ENCODE data around the gene CNTNAP2. TPM values are rescaled to one million over a fixed set of nuclear protein-coding genes. Genes with fewer than 3 reads are reported as not detected.

CNTNAP2 gene
- total RNA-seq, 1 donor from 2014 or later = 4.2 TPM

DNA sequence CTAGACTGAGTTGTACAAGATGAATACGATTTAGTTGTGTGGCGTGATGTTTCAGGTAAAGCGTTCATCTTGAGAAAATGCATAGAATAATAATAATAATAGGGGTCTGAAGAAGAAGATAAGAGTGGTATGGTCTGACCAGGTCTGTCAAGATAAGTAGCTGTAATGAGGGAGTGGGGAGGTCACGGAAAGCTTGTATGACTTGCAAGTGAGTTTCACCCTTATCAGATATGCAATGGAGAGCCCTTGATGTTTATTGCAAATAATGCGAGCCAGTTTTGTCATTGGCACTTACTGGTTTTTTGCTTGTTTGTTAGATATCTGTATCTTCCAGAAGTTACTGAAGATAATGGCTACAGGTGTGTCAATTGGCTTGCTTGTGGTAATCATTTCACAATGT is 611.5 kb downstream of the CNTNAP2 start:
- no peaks in the 10 kb centered on the region for H3K36me3 Mint-ChIP-seq
- peaks cover 9% of the 10 kb centered on the region for H3K27me3 Mint-ChIP-seq (ENCODE audit: low read depth)
- H3K27ac Mint-ChIP-seq = no peak overlapping the region
- no peak for DNase-seq (ENCODE audit: low spot score in 2 of 2, unreplicated experiment in 2 of 2)
- H3K9me3 Mint-ChIP-seq = no peaks in the 10 kb centered on the region
- TF ChIP-seq, protein P1, sequence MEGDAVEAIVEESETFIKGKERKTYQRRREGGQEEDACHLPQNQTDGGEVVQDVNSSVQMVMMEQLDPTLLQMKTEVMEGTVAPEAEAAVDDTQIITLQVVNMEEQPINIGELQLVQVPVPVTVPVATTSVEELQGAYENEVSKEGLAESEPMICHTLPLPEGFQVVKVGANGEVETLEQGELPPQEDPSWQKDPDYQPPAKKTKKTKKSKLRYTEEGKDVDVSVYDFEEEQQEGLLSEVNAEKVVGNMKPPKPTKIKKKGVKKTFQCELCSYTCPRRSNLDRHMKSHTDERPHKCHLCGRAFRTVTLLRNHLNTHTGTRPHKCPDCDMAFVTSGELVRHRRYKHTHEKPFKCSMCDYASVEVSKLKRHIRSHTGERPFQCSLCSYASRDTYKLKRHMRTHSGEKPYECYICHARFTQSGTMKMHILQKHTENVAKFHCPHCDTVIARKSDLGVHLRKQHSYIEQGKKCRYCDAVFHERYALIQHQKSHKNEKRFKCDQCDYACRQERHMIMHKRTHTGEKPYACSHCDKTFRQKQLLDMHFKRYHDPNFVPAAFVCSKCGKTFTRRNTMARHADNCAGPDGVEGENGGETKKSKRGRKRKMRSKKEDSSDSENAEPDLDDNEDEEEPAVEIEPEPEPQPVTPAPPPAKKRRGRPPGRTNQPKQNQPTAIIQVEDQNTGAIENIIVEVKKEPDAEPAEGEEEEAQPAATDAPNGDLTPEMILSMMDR (IDR thresholded peaks at IDR 0.05; ENCODE audit: unreplicated experiment) = no peak
- no peak overlapping the region for H3K4me3 Mint-ChIP-seq
- peaks cover 14% of the 10 kb centered on the region for H3K4me1 Mint-ChIP-seq

DNA sequence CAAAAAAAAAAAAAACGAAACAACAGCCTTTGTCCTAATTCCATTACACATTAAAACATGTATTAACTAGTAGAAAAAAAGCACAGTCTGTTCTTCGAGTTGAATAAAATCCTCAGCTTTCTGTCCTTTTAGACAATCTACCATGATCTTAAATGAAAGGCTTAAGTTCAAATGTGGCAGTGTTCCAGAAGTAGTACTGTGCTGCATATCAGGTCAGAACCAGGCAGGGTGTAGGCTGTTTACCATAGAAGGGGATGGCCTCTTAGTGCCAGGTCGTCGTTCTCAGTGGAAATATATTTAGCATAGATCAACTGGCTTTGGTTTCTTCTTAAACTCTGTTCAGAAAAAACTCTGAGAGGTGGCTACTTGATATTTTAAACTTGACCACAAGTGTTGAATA is 612.0 kb downstream of the CNTNAP2 start:
- Mint-ChIP-seq H3K4me1 (peaks cover 14% of the 10 kb centered on the region), H3K36me3 (no peaks in the 10 kb centered on the region), H3K4me3 (no peak overlapping the region), H3K27ac (no peak overlapping the region), H3K9me3 (no peaks in the 10 kb centered on the region), H3K27me3 (ENCODE audit: low read depth) (peaks cover 11% of the 10 kb centered on the region)
- TF ChIP-seq, protein P1 (IDR thresholded peaks at IDR 0.05; ENCODE audit: unreplicated experiment) = no peak
- DNase-seq (ENCODE audit: low spot score in 2 of 2, unreplicated experiment in 2 of 2) = no peak

DNA sequence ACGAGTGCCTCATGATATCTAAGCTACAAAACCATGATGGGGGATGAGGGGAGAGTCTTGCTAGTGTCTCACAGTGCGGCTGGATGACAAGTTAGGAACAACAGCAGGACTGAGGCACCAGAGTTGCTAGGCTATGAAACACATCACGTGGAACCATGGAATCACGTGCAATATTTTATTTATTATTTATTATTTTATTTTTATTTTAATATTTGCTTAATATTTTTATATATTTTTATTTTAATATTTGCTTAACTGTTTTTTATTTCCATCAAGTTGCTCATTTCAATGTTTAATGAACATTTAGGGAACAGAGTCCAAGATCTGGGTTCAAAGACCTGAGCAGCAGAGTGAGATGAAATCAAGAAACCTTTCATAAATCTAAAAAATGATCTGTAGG is 614.6 kb downstream of the CNTNAP2 start:
- peaks cover 14% of the 10 kb centered on the region for H3K4me1 Mint-ChIP-seq
- no peaks in the 10 kb centered on the region for H3K36me3 Mint-ChIP-seq
- no peak overlapping the region for H3K4me3 Mint-ChIP-seq
- H3K27me3 Mint-ChIP-seq (ENCODE audit: low read depth) = peaks cover 10% of the 10 kb centered on the region
- no peak for DNase-seq (ENCODE audit: low spot score in 2 of 2, unreplicated experiment in 2 of 2)
- no peaks in the 10 kb centered on the region for H3K9me3 Mint-ChIP-seq
- H3K27ac Mint-ChIP-seq = no peak overlapping the region
- TF ChIP-seq, protein P1 (IDR thresholded peaks at IDR 0.05; ENCODE audit: unreplicated experiment) = no peak

DNA sequence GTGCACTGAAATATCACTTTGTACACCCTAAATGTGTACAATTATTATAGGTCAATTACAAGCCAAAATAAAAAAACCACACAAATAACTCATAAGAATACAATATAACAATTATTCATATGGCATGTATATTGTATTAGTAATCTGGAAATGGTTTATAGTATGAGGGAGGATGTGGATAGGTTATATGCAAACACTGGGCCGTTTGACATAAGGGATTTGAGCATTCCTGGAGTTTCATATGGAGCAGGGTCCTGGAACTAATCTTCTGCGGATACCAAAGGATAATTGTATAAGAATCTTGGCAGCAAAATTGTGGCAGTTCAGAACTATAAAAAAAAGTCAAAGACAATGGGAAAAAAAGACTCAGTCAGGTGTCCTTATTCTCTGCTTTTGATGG is 619.4 kb downstream of the CNTNAP2 start:
- no peak for DNase-seq (ENCODE audit: low spot score in 2 of 2, unreplicated experiment in 2 of 2)
- TF ChIP-seq, protein P1 (IDR thresholded peaks at IDR 0.05; ENCODE audit: unreplicated experiment) = no peak
- no peaks in the 10 kb centered on the region for H3K36me3 Mint-ChIP-seq
- H3K27me3 Mint-ChIP-seq (ENCODE audit: low read depth) = peaks cover 7% of the 10 kb centered on the region
- H3K4me1 Mint-ChIP-seq = peaks cover 2% of the 10 kb centered on the region
- H3K9me3 Mint-ChIP-seq = peaks cover 16% of the 10 kb centered on the region
- no peak overlapping the region for H3K27ac Mint-ChIP-seq
- H3K4me3 Mint-ChIP-seq = no peak overlapping the region

DNA sequence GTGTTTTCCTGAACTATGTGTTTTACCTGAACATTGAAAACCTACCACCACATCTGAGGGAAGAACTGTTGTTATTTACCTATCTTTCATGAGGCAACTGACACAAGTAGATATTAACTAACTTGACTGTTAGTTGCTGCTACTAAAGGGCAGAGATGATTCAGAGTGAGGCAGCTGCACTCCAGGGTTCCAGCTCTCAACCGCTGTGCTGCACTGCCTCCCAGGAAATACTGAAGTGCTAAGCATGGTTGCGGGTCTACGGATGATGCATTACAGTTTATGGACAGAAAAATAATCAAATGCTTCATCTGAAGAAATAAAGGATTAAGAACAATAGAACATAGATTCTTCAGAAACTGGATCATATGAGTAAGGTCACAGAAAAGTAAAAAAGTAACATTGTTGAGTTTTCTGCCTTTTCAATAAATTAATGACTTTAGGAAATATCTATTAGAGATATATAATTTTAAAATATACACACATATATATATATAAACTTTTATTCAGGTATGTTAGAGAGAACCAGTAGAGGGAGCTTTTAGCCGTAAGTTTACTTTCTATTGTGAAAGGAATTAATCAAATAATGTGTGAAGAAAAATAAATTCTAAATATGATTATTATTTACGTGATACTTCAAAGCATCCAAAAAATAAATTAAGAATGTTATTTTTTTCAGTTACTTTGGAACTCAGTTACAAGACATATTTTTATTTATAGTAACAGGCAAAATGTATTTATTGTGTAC is 620.0 kb downstream of the CNTNAP2 start:
- H3K4me3 Mint-ChIP-seq = no peak overlapping the region
- peaks cover 2% of the 10 kb centered on the region for H3K4me1 Mint-ChIP-seq
- no peak overlapping the region for H3K27ac Mint-ChIP-seq
- peaks cover 18% of the 10 kb centered on the region for H3K9me3 Mint-ChIP-seq
- TF ChIP-seq, protein P1 (IDR thresholded peaks at IDR 0.05; ENCODE audit: unreplicated experiment) = no peak
- peaks cover 7% of the 10 kb centered on the region for H3K27me3 Mint-ChIP-seq (ENCODE audit: low read depth)
- no peak for DNase-seq (ENCODE audit: low spot score in 2 of 2, unreplicated experiment in 2 of 2)
- no peaks in the 10 kb centered on the region for H3K36me3 Mint-ChIP-seq
